OCI-LY7 (cell line): ENCODE results near the gene CCL1.

Experiments used
- CTCF ChIP-seq: fragments of 200-600 bp; sonication (generic); conservative IDR thresholded peaks from 2 replicates; pipeline ENCODE4 v1.5.1; 2014; ENCODE audit warnings: mild to moderate bottlenecking, antibody characterized with exemption, low read length, moderate library complexity, mixed read lengths
- EZH2phosphoT487 ChIP-seq: fragments of 200-600 bp; sonication (generic); IDR thresholded peaks from 2 replicates; pipeline ENCODE4 v1.6.1; 2018; ENCODE audit warnings: low read depth, borderline replicate concordance, mild to moderate bottlenecking, mixed run types, antibody characterized with exemption, low read length, moderate library complexity, mixed read lengths

GRCh38 chr17:34363183-34363661 is at the start of gene CCL1:
- TF ChIP-seq CTCF: no peak
- TF ChIP-seq EZH2phosphoT487: no peak
